SK-N-SH treated with all-trans-retinoic acid at 6 μM for 48 hours (cell line): ENCODE results near the gene SERPINB1.
"Not testable (repeated sequence)": the region's sequence is repeated elsewhere in the genome, so short reads cannot be mapped to it uniquely, and the experiment has no call there.

Experiments
- ATAC-seq: fragments of 200-7000 bp; cut with Tn5 transposase; 3 replicates; pipeline ENCODE4 v1.9.1; 2020; ENCODE audit warnings: mild to moderate bottlenecking, moderate library complexity
- ARNTL ChIP-seq: fragments of 450-650 bp; formaldehyde crosslinking; IDR thresholded peaks from 2 replicates; pipeline ENCODE4 v1.5.0; 2020; ENCODE audit warnings: low read depth, mild to moderate bottlenecking, moderate library complexity, borderline replicate concordance
- BACH2 ChIP-seq: fragments of 250-450 bp; sonication (Bioruptor Pico); IDR thresholded peaks from 2 replicates; pipeline ENCODE4 v1.9.0; 2021; ENCODE audit warnings: mild to moderate bottlenecking, borderline replicate concordance
- CSDC2 ChIP-seq: fragments of 250-450 bp; sonication (Bioruptor Pico); IDR thresholded peaks from 2 replicates; pipeline ENCODE4 v1.5.0; 2020; ENCODE audit warnings: mild to moderate bottlenecking, moderate library complexity
- ESRRG ChIP-seq: fragments of 250-450 bp; sonication (Bioruptor Pico); IDR thresholded peaks from 2 replicates; pipeline ENCODE4 v1.6.1; 2021; ENCODE audit warnings: mild to moderate bottlenecking
- GLIS3 ChIP-seq: fragments of 250-450 bp; sonication (Bioruptor Pico); IDR thresholded peaks from 2 replicates; pipeline ENCODE4 v1.5.0; 2020; ENCODE audit warnings: mild to moderate bottlenecking, moderate library complexity
- ISL1 ChIP-seq: fragments of 250-450 bp; sonication (Bioruptor Pico); IDR thresholded peaks from 2 replicates; pipeline ENCODE4 v2.1.2; 2022; ENCODE audit warnings: mild to moderate bottlenecking, moderate library complexity
- POU6F1 ChIP-seq: fragments of 250-450 bp; sonication (Bioruptor Pico); IDR thresholded peaks from 2 replicates; pipeline ENCODE4 v1.8.0; 2021; ENCODE audit warnings: low read depth, mild to moderate bottlenecking, moderate library complexity, borderline replicate concordance
- PPARA ChIP-seq: fragments of 250-450 bp; sonication (Bioruptor Pico); IDR thresholded peaks from 2 replicates; pipeline ENCODE4 v1.5.0; 2020; ENCODE audit warnings: mild to moderate bottlenecking, borderline replicate concordance
- RARB ChIP-seq: fragments of 250-450 bp; sonication (Bioruptor Pico); IDR thresholded peaks from 2 replicates; pipeline ENCODE4 v1.8.0; 2021; ENCODE audit warnings: mild to moderate bottlenecking, moderate library complexity
- SNAI2 ChIP-seq: fragments of 250-450 bp; sonication (Bioruptor Pico); IDR thresholded peaks from 2 replicates; pipeline ENCODE4 v1.5.0; 2020; ENCODE audit warnings: mild to moderate bottlenecking, moderate library complexity
- TOX ChIP-seq: fragments of 250-450 bp; sonication (Bioruptor Pico); IDR thresholded peaks from 2 replicates; pipeline ENCODE4 v1.8.0; 2021; ENCODE audit warnings: mild to moderate bottlenecking, moderate library complexity, borderline replicate concordance
- TSHZ2 ChIP-seq: fragments of 250-450 bp; sonication (Bioruptor Pico); IDR thresholded peaks from 2 replicates; pipeline ENCODE4 v1.5.0; 2020; ENCODE audit warnings: mild to moderate bottlenecking, moderate library complexity
- ZFP30 ChIP-seq: fragments of 450-650 bp; formaldehyde crosslinking; IDR thresholded peaks from 2 replicates; pipeline ENCODE4 v1.5.0; 2022; ENCODE audit warnings: mild to moderate bottlenecking, moderate library complexity
- ZNF565 ChIP-seq: fragments of 450-650 bp; formaldehyde crosslinking; conservative IDR thresholded peaks from 2 replicates; pipeline ENCODE4 v1.5.0; 2020; ENCODE audit warnings: low read depth, mild to moderate bottlenecking, moderate library complexity
- ZNF70 ChIP-seq: fragments of 450-650 bp; formaldehyde crosslinking; IDR thresholded peaks from 2 replicates; pipeline ENCODE4 v1.5.0; 2020; ENCODE audit warnings: mild to moderate bottlenecking, moderate library complexity
- ZNF8 ChIP-seq: fragments of 450-650 bp; formaldehyde crosslinking; IDR thresholded peaks from 2 replicates; pipeline ENCODE4 v1.5.0; 2020; ENCODE audit warnings: mild to moderate bottlenecking, moderate library complexity
- TF ChIP-seq, protein P1 (sequence below): fragments of 250-450 bp; sonication (Bioruptor Pico); IDR thresholded peaks from 2 replicates; pipeline ENCODE4 v1.5.1; 2021; ENCODE audit warnings: mild to moderate bottlenecking, moderate library complexity
- TF ChIP-seq, protein P2 (sequence below): fragments of 250-450 bp; sonication (Bioruptor Pico); IDR thresholded peaks from 2 replicates; pipeline ENCODE4 v1.8.0; 2020; ENCODE audit warnings: mild to moderate bottlenecking, moderate library complexity, borderline replicate concordance
- TF ChIP-seq, protein P3 (sequence below): fragments of 250-450 bp; sonication (Bioruptor Pico); IDR thresholded peaks from 2 replicates; pipeline ENCODE4 v1.5.1; 2020; ENCODE audit warnings: low read depth, mild to moderate bottlenecking, moderate library complexity

SERPINB1 gene

GRCh38 chr6:2881423-2881822 lies 39.8 kb upstream of the SERPINB1 start:
- TF ChIP-seq RARB (CRISPR knock-in tag) (no peak), ARNTL (CRISPR knock-in tag) (no peak)
- no peak for ATAC-seq

DNA sequence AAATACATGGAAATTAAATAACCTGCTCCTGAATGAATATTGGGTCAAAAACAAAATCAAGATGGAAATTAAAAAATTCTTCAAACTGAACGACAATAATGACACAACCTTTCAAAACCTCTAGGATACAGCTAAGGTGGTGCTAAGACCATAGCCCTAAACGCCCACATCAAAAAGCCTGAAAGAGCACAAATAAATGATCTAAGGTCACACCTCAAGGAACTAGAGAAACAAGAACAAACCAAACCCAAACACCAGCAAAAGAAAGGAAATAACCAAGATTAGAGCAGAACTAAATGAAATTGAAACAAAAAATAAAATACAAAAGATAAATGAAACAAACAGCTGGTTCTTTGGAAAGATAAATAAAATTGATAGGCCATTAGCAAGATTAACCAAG lies 38.5 kb upstream of the SERPINB1 start:
- not testable (repeated sequence) for ATAC-seq

GRCh38 chr6:2877960-2878359 lies 36.3 kb upstream of the SERPINB1 start:
- TF ChIP-seq ZNF8 (CRISPR knock-in tag) = no peak
- TF ChIP-seq, protein P1, sequence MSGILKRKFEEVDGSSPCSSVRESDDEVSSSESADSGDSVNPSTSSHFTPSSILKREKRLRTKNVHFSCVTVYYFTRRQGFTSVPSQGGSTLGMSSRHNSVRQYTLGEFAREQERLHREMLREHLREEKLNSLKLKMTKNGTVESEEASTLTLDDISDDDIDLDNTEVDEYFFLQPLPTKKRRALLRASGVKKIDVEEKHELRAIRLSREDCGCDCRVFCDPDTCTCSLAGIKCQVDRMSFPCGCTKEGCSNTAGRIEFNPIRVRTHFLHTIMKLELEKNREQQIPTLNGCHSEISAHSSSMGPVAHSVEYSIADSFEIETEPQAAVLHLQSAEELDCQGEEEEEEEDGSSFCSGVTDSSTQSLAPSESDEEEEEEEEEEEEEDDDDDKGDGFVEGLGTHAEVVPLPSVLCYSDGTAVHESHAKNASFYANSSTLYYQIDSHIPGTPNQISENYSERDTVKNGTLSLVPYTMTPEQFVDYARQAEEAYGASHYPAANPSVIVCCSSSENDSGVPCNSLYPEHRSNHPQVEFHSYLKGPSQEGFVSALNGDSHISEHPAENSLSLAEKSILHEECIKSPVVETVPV (CRISPR knock-in tag) = no peak
- no peak for TF ChIP-seq GLIS3
- TF ChIP-seq TSHZ2 = no peak
- TF ChIP-seq ARNTL (CRISPR knock-in tag) = no peak
- no peak for TF ChIP-seq PPARA (CRISPR knock-in tag)
- TF ChIP-seq CSDC2 (CRISPR knock-in tag) = no peak
- TF ChIP-seq SNAI2 (CRISPR knock-in tag) = no peak
- no peak for TF ChIP-seq ESRRG (CRISPR knock-in tag)
- TF ChIP-seq RARB (CRISPR knock-in tag) = no peak
- no peak for TF ChIP-seq BACH2
- TF ChIP-seq, protein P2, sequence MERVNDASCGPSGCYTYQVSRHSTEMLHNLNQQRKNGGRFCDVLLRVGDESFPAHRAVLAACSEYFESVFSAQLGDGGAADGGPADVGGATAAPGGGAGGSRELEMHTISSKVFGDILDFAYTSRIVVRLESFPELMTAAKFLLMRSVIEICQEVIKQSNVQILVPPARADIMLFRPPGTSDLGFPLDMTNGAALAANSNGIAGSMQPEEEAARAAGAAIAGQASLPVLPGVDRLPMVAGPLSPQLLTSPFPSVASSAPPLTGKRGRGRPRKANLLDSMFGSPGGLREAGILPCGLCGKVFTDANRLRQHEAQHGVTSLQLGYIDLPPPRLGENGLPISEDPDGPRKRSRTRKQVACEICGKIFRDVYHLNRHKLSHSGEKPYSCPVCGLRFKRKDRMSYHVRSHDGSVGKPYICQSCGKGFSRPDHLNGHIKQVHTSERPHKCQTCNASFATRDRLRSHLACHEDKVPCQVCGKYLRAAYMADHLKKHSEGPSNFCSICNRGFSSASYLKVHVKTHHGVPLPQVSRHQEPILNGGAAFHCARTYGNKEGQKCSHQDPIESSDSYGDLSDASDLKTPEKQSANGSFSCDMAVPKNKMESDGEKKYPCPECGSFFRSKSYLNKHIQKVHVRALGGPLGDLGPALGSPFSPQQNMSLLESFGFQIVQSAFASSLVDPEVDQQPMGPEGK = no peak
- no peak for TF ChIP-seq ZFP30 (CRISPR knock-in tag)
- no peak for TF ChIP-seq ZNF70 (CRISPR knock-in tag)
- no peak for TF ChIP-seq TOX (CRISPR knock-in tag)
- ATAC-seq = no peak

DNA sequence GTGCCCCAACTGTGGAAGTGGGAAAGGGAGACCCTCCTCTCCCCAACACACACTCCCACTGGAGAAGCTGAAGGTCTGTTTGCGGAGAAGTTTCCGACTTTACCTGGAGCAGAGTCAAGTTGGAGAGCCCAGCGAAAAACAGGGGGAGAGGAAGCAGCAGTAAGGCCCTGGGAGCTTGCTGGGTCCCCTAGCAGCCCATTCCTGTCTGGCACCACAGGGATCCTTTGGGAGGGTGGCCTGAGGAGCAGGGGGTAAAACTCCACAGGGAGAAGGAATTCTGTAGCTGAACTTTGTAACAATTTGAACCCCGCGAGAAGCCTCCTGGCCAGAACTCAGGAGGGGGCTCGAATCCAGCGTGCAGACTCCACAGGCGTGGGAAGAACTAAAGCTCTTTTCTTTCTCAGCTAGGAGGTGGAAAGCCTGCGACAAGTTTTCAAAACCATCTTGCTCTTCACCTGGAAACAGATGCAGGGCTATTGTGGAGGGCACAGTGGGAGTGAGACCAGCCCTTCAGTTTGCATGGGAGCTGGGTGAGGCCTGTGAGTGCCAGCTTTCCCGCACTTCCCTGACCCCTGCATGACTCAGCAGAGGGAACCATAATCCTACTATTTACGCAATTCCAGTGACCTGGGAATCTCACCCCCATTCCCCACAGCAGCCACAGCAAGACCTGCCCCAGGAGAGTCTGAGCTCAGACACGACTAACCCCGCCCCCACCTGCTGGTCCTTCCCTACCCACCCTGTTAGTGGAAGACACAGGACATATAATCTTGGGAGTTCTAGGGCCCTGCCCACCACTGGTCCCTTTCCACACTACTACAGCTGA lies 35.6 kb upstream of the SERPINB1 start:
- TF ChIP-seq ZNF565 (CRISPR knock-in tag) (no peak), ARNTL (CRISPR knock-in tag) (no peak), SNAI2 (CRISPR knock-in tag) (no peak), POU6F1 (CRISPR knock-in tag) (no peak), BACH2 (no peak), ISL1 (CRISPR knock-in tag) (no peak), ZNF8 (CRISPR knock-in tag) (no peak), CSDC2 (CRISPR knock-in tag) (no peak), PPARA (CRISPR knock-in tag) (no peak), TOX (CRISPR knock-in tag) (no peak), ZFP30 (CRISPR knock-in tag) (no peak)
- TF ChIP-seq, protein P3, sequence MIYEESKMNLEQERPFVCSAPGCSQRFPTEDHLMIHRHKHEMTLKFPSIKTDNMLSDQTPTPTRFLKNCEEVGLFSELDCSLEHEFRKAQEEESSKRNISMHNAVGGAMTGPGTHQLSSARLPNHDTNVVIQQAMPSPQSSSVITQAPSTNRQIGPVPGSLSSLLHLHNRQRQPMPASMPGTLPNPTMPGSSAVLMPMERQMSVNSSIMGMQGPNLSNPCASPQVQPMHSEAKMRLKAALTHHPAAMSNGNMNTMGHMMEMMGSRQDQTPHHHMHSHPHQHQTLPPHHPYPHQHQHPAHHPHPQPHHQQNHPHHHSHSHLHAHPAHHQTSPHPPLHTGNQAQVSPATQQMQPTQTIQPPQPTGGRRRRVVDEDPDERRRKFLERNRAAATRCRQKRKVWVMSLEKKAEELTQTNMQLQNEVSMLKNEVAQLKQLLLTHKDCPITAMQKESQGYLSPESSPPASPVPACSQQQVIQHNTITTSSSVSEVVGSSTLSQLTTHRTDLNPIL (CRISPR knock-in tag) = no peak
- TF ChIP-seq, protein P2 = no peak
- ATAC-seq = no peak
